Measurements from ENCODE around the gene LDAH.

LDAH gene

GRCh38 chr2:20691076-20691734 is 131.7 kb downstream of the LDAH start:
- H3K27me3 ChIP-seq (replicated peaks; ENCODE audit: control insufficient read depth, insufficient read depth, low read length, poor library complexity, severe bottlenecking), result no peaks in the 10 kb centered on the region
- no peaks in the 10 kb centered on the region for H3K9me3 ChIP-seq (ENCODE audit: control insufficient read depth, low read length)
- no peak overlapping the region for H3K4me3 ChIP-seq (ENCODE audit: insufficient read depth, low read depth, low read length, poor library complexity, severe bottlenecking)
- DNase-seq, result no peak
- H3K36me3 ChIP-seq (ENCODE audit: control insufficient read depth, insufficient read depth, low read length), result peaks cover 17% of the 10 kb centered on the region
- no peaks in the 10 kb centered on the region for H3K4me1 ChIP-seq (ENCODE audit: control insufficient read depth, insufficient read depth, low read length, poor library complexity, severe bottlenecking)
- no peak overlapping the region for H3K27ac ChIP-seq (ENCODE audit: insufficient read depth, low read length, poor library complexity, severe bottlenecking)

GRCh38 chr2:20689428-20690264 is 133.3 kb downstream of the LDAH start:
- Histone ChIP-seq H3K36me3 (ENCODE audit: control insufficient read depth, insufficient read depth, low read length) (peaks cover 18% of the 10 kb centered on the region), H3K4me1 (ENCODE audit: control insufficient read depth, insufficient read depth, low read length, poor library complexity, severe bottlenecking) (no peaks in the 10 kb centered on the region), H3K9me3 (ENCODE audit: control insufficient read depth, low read length) (no peaks in the 10 kb centered on the region), H3K27ac (ENCODE audit: insufficient read depth, low read length, poor library complexity, severe bottlenecking) (no peak overlapping the region), H3K4me3 (ENCODE audit: insufficient read depth, low read depth, low read length, poor library complexity, severe bottlenecking) (no peak overlapping the region), H3K27me3 (replicated peaks; ENCODE audit: control insufficient read depth, insufficient read depth, low read length, poor library complexity, severe bottlenecking) (no peaks in the 10 kb centered on the region)
- DNase-seq, result no peak

- no peaks in the 10 kb centered on the region for H3K27me3 ChIP-seq (replicated peaks; ENCODE audit: control insufficient read depth, insufficient read depth, low read length, poor library complexity, severe bottlenecking)
- H3K9me3 ChIP-seq (ENCODE audit: control insufficient read depth, low read length), result no peaks in the 10 kb centered on the region
- H3K36me3 ChIP-seq (ENCODE audit: control insufficient read depth, insufficient read depth, low read length), result peaks cover 21% of the 10 kb centered on the region
- no peak for DNase-seq
- H3K27ac ChIP-seq (ENCODE audit: insufficient read depth, low read length, poor library complexity, severe bottlenecking), result no peak overlapping the region
- no peaks in the 10 kb centered on the region for H3K4me1 ChIP-seq (ENCODE audit: control insufficient read depth, insufficient read depth, low read length, poor library complexity, severe bottlenecking)
- no peak overlapping the region for H3K4me3 ChIP-seq (ENCODE audit: insufficient read depth, low read depth, low read length, poor library complexity, severe bottlenecking)
Observed at GRCh38 chr2:20687260-20687832, 135.6 kb downstream of the LDAH start.

GRCh38 chr2:20684581-20685063 is 138.3 kb downstream of the LDAH start:
- Histone ChIP-seq H3K9me3 (ENCODE audit: control insufficient read depth, low read length) (no peaks in the 10 kb centered on the region), H3K27me3 (replicated peaks; ENCODE audit: control insufficient read depth, insufficient read depth, low read length, poor library complexity, severe bottlenecking) (no peaks in the 10 kb centered on the region), H3K4me1 (ENCODE audit: control insufficient read depth, insufficient read depth, low read length, poor library complexity, severe bottlenecking) (no peaks in the 10 kb centered on the region), H3K27ac (ENCODE audit: insufficient read depth, low read length, poor library complexity, severe bottlenecking) (no peak overlapping the region), H3K4me3 (ENCODE audit: insufficient read depth, low read depth, low read length, poor library complexity, severe bottlenecking) (no peak overlapping the region), H3K36me3 (ENCODE audit: control insufficient read depth, insufficient read depth, low read length) (peaks cover 20% of the 10 kb centered on the region)
- no peak for DNase-seq

- no peaks in the 10 kb centered on the region for H3K27me3 ChIP-seq (replicated peaks; ENCODE audit: control insufficient read depth, insufficient read depth, low read length, poor library complexity, severe bottlenecking)
- no peak overlapping the region for H3K27ac ChIP-seq (ENCODE audit: insufficient read depth, low read length, poor library complexity, severe bottlenecking)
- H3K9me3 ChIP-seq (ENCODE audit: control insufficient read depth, low read length), result no peaks in the 10 kb centered on the region
- peaks cover 15% of the 10 kb centered on the region for H3K36me3 ChIP-seq (ENCODE audit: control insufficient read depth, insufficient read depth, low read length)
- H3K4me1 ChIP-seq (ENCODE audit: control insufficient read depth, insufficient read depth, low read length, poor library complexity, severe bottlenecking), result no peaks in the 10 kb centered on the region
- no peak overlapping the region for H3K4me3 ChIP-seq (ENCODE audit: insufficient read depth, low read depth, low read length, poor library complexity, severe bottlenecking)
- no peak for DNase-seq
Observed at GRCh38 chr2:20682167-20682920, 140.6 kb downstream of the LDAH start.

GRCh38 chr2:20680744-20681375 is 142.0 kb downstream of the LDAH start:
- Histone ChIP-seq H3K27me3 (replicated peaks; ENCODE audit: control insufficient read depth, insufficient read depth, low read length, poor library complexity, severe bottlenecking) (no peaks in the 10 kb centered on the region), H3K27ac (ENCODE audit: insufficient read depth, low read length, poor library complexity, severe bottlenecking) (no peak overlapping the region), H3K4me3 (ENCODE audit: insufficient read depth, low read depth, low read length, poor library complexity, severe bottlenecking) (no peak overlapping the region), H3K36me3 (ENCODE audit: control insufficient read depth, insufficient read depth, low read length) (peaks cover 9% of the 10 kb centered on the region), H3K4me1 (ENCODE audit: control insufficient read depth, insufficient read depth, low read length, poor library complexity, severe bottlenecking) (no peaks in the 10 kb centered on the region), H3K9me3 (ENCODE audit: control insufficient read depth, low read length) (no peaks in the 10 kb centered on the region)
- DNase-seq, result no peak

- H3K9me3 ChIP-seq (ENCODE audit: control insufficient read depth, low read length), result no peaks in the 10 kb centered on the region
- no peak for DNase-seq
- peaks cover 3% of the 10 kb centered on the region for H3K36me3 ChIP-seq (ENCODE audit: control insufficient read depth, insufficient read depth, low read length)
- no peaks in the 10 kb centered on the region for H3K27me3 ChIP-seq (replicated peaks; ENCODE audit: control insufficient read depth, insufficient read depth, low read length, poor library complexity, severe bottlenecking)
- H3K4me1 ChIP-seq (ENCODE audit: control insufficient read depth, insufficient read depth, low read length, poor library complexity, severe bottlenecking), result no peaks in the 10 kb centered on the region
- no peak overlapping the region for H3K4me3 ChIP-seq (ENCODE audit: insufficient read depth, low read depth, low read length, poor library complexity, severe bottlenecking)
- H3K27ac ChIP-seq (ENCODE audit: insufficient read depth, low read length, poor library complexity, severe bottlenecking), result no peak overlapping the region
Observed at GRCh38 chr2:20678780-20679179, 144.1 kb downstream of the LDAH start.

- Histone ChIP-seq H3K4me3 (ENCODE audit: insufficient read depth, low read depth, low read length, poor library complexity, severe bottlenecking) (no peak overlapping the region), H3K27me3 (replicated peaks; ENCODE audit: control insufficient read depth, insufficient read depth, low read length, poor library complexity, severe bottlenecking) (no peaks in the 10 kb centered on the region), H3K9me3 (ENCODE audit: control insufficient read depth, low read length) (no peaks in the 10 kb centered on the region), H3K27ac (ENCODE audit: insufficient read depth, low read length, poor library complexity, severe bottlenecking) (no peak overlapping the region), H3K36me3 (ENCODE audit: control insufficient read depth, insufficient read depth, low read length) (peaks cover under 1% of the 10 kb centered on the region), H3K4me1 (ENCODE audit: control insufficient read depth, insufficient read depth, low read length, poor library complexity, severe bottlenecking) (no peaks in the 10 kb centered on the region)
- DNase-seq, result no peak
Observed at GRCh38 chr2:20678086-20678395, 144.9 kb downstream of the LDAH start.

- Histone ChIP-seq H3K4me3 (ENCODE audit: insufficient read depth, low read depth, low read length, poor library complexity, severe bottlenecking) (no peak overlapping the region), H3K27ac (ENCODE audit: insufficient read depth, low read length, poor library complexity, severe bottlenecking) (no peak overlapping the region), H3K27me3 (replicated peaks; ENCODE audit: control insufficient read depth, insufficient read depth, low read length, poor library complexity, severe bottlenecking) (peaks cover 3% of the 10 kb centered on the region), H3K36me3 (ENCODE audit: control insufficient read depth, insufficient read depth, low read length) (no peaks in the 10 kb centered on the region), H3K9me3 (ENCODE audit: control insufficient read depth, low read length) (no peaks in the 10 kb centered on the region), H3K4me1 (ENCODE audit: control insufficient read depth, insufficient read depth, low read length, poor library complexity, severe bottlenecking) (no peaks in the 10 kb centered on the region)
- DNase-seq, result no peak
Observed at GRCh38 chr2:20677301-20678085, 145.4 kb downstream of the LDAH start.

Data from effector memory CD4-positive, alpha-beta T cell (primary cell).